ENCODE measurements around the gene DNAJC22.
A peak's percentile ranks its signal among the peaks of the same experiment; 100 is the strongest.
"Not testable (repeated sequence)": the region's sequence is repeated elsewhere in the genome, so short reads cannot be mapped to it uniquely, and the experiment has no call there.

Gene DNAJC22

DNA sequence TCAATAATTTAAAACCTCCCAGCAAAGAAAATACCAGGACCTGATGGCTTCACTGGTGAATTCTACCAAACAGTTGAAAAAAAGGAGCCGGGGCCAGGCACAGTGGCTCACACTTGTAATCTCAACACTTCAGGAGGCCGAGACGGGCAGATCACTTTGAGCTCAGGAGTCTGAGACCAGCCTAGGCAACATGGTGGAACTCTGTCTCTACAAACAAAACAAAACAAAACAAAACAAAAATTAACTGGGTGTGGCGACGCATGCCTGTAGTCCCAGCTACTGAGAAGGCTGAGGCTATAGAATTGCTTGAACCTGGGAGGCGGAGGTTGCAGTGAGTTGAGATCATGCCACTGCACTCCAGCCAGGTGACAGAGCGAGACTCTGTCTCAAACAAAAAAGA is 37.3 kb upstream of the DNAJC22 start:
- TF ChIP-seq, protein P1, sequence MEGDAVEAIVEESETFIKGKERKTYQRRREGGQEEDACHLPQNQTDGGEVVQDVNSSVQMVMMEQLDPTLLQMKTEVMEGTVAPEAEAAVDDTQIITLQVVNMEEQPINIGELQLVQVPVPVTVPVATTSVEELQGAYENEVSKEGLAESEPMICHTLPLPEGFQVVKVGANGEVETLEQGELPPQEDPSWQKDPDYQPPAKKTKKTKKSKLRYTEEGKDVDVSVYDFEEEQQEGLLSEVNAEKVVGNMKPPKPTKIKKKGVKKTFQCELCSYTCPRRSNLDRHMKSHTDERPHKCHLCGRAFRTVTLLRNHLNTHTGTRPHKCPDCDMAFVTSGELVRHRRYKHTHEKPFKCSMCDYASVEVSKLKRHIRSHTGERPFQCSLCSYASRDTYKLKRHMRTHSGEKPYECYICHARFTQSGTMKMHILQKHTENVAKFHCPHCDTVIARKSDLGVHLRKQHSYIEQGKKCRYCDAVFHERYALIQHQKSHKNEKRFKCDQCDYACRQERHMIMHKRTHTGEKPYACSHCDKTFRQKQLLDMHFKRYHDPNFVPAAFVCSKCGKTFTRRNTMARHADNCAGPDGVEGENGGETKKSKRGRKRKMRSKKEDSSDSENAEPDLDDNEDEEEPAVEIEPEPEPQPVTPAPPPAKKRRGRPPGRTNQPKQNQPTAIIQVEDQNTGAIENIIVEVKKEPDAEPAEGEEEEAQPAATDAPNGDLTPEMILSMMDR (IDR thresholded peaks at IDR 0.05; ENCODE audit: low read depth, low read length), result no peak
- no peak for DNase-seq (ENCODE audit: low read depth in 2 of 2)
- H3K4me3 ChIP-seq (replicated peaks in 1 of 2; ENCODE audit: low read depth in 2 of 2, low read length in 2 of 2), result no peak overlapping the region

- H3K4me3 ChIP-seq (replicated peaks in 1 of 2; ENCODE audit: low read depth in 2 of 2, low read length in 2 of 2); DNase-seq (ENCODE audit: low read depth in 2 of 2): not testable (repeated sequence)
Measured at GRCh38 chr12:49310451-49311000, 36.2 kb upstream of the DNAJC22 start.

- DNase-seq (ENCODE audit: low read depth in 2 of 2), result no peak
- TF ChIP-seq, protein P1 (IDR thresholded peaks at IDR 0.05; ENCODE audit: low read depth, low read length), result no peak
- no peak overlapping the region for H3K4me3 ChIP-seq (replicated peaks in 1 of 2; ENCODE audit: low read depth in 2 of 2, low read length in 2 of 2)
Measured at GRCh38 chr12:49314811-49315210, 31.9 kb upstream of the DNAJC22 start.

DNA sequence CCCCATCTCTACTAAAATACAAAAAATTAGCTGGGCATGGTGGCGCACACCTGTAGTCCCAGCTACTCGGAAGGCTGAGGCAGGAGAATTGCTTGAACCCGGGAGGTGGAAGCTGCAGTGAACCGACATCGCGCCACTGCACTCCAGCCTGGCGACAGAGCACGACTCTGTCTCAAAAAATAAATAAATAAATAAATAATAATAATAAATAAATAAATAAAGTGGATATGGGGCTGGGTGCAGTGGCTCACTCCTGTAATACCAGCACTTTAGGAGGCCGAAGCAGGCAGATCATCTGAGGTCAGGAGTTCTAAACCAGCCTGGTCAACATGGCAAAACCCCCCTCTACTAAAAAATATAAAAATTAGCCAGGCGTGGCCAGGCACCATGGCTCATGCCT is 29.6 kb upstream of the DNAJC22 start:
- not testable (repeated sequence) for DNase-seq (ENCODE audit: low read depth in 2 of 2)

DNA sequence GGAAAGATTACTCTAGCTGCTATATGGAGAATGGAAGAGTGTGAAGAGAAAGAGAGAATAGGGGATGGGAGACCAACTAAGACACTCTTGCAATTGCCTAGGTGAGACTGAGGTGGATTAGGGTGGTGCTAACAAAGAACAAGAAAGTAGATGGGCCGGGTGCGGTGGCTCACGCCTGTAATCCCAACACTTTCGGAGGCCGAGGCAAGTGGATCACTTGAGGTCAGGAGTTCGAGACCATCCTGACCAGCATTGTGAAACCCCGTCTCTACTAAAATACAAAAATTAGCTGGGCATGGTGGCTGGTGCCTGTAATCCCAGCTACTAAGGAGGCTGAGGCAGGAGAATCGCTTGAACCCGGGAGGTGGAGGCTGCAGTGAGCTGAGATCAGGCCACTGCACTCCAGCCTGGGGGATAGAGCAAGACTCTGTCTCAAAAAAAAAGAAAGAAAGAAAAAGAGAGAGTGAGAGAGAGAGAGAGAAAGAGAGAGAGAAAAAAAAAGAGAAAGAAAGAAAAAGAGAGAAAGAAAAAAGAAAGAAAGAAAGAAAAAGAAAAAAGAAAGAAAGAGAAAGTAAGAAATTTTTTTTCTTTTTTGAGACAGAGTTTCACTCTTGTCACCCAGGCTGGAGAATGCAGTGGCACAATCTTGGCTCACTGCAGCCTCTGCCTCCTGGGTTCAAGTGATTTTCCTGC is 26.1 kb upstream of the DNAJC22 start:
- not testable (repeated sequence) for DNase-seq (ENCODE audit: low read depth in 2 of 2); H3K4me3 ChIP-seq (replicated peaks in 1 of 2; ENCODE audit: low read depth in 2 of 2, low read length in 2 of 2)

More for the DNA sequence above, 29.6 kb upstream of the DNAJC22 start:
- not testable (repeated sequence) for H3K4me3 ChIP-seq (replicated peaks in 1 of 2; ENCODE audit: low read depth in 2 of 2, low read length in 2 of 2)

DNA sequence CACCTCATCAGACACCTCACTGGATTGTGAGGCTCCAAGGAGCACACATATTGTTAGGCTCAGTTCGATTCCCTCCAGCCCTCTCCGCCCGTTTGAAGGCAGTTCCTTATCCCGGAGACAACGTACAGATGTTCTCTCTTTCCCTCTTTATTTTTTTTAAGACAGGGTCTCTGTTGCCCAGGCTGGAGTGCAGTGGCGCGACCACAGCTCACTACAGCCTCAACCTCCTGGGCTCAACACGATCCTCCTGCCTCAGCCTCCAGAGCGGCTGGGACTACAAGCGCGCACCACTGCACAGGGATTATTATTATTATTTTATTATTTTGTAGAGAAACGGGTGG is 24.4 kb upstream of the DNAJC22 start:
- TF ChIP-seq, protein P1 (IDR thresholded peaks at IDR 0.05; ENCODE audit: low read depth, low read length), result no peak
- DNase-seq (ENCODE audit: low read depth in 2 of 2), result no peak
- H3K4me3 ChIP-seq (replicated peaks in 1 of 2; ENCODE audit: low read depth in 2 of 2, low read length in 2 of 2), result peak overlapping the region; percentile 73 to 79

DNA sequence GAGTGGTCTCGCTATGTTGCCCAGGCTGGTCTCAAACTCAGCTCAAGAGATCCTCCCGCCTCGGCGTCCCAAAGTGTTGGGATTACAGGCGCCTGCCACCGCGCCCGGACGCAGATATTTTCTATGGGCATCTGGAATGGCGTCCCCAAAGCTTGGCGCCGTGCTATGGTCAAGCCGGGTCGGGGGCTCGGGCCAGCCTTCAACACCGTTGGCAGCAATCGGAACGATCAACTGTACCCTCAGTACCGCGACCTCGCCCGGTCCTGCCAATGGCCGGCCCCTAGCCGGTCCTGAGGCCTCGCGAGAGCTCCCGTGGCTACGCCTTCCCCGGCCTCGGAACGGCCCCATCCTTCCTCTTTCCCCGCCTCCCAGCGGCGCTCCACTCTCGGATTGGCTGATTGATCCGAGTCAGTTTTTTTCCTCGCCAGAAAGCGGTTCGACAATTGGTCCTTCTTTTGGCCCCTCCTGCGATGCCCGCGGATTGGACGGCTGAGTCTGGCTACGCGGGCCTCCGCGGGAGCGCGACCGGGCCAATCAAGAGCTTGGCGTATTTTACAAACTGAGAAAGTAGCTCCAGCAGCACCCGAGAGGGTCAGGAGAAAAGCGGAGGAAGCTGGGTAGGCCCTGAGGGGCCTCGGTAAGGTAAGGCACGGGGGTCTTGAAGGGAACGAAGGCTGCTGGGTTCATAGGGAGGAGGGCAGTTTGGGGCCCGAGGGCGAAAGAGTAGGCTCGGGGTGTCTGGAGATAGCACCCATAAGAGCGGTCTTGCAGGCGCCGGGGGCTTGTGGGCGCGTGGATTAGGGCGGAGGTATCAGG is 23.8 kb upstream of the DNAJC22 start, which contains the start of gene TROAP:
Gene TROAP, plus strand, starts transcription at position 548 of the 816 bp plus-strand sequence. CDS start 354 bp downstream, outside the sequence.
- H3K4me3 ChIP-seq (replicated peaks in 1 of 2; ENCODE audit: low read depth in 2 of 2, low read length in 2 of 2), result peak within 1 kb of the TSS; percentile 73 to 79
- TF ChIP-seq, protein P1 (IDR thresholded peaks at IDR 0.05; ENCODE audit: low read depth, low read length), result no peak
- DNase-seq (ENCODE audit: low read depth in 2 of 2), result peak; percentile 98 to 99

DNA sequence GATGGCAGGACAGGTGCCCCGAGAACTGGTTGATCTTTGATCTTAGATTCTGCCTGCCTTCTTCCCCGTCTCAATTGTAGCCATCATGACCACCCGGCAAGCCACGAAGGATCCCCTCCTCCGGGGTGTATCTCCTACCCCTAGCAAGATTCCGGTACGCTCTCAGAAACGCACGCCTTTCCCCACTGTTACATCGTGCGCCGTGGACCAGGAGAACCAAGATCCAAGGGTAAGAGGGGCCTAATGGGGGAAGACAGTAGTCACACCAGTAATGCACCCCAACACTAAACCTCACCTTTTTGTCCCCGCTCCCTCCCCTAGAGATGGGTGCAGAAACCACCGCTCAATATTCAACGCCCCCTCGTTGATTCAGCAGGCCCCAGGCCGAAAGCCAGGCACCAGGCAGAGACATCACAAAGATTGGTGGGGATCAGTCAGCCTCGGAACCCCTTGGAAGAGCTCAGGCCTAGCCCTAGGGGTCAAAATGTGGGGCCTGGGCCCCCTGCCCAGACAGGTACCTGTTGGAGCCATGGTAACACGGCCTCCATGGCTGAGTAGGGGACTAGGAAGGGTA is 23.1 kb upstream of the DNAJC22 start:
- H3K4me3 ChIP-seq (replicated peaks in 1 of 2; ENCODE audit: low read depth in 2 of 2, low read length in 2 of 2), result peak overlapping the region; percentile 67 to 78
- no peak for DNase-seq (ENCODE audit: low read depth in 2 of 2)
- TF ChIP-seq, protein P1 (IDR thresholded peaks at IDR 0.05; ENCODE audit: low read depth, low read length), result no peak
